Stimulated activated CD4-positive, alpha-beta T cell treated with anti-CD3 and anti-CD28 coated beads, Interleukin-4, amount 100 ng/mL, for 24 hours (primary cell): Measurements from ENCODE around the gene KCNIP4.
"Not testable (repeated sequence)": the region's sequence is repeated elsewhere in the genome, so short reads cannot be mapped to it uniquely, and the experiment has no call there.

Source experiments
- DNase-seq: peaks from one replicate; pipeline ENCODE4 v3.0.0-alpha.2; 2020

The KCNIP4 gene

DNA sequence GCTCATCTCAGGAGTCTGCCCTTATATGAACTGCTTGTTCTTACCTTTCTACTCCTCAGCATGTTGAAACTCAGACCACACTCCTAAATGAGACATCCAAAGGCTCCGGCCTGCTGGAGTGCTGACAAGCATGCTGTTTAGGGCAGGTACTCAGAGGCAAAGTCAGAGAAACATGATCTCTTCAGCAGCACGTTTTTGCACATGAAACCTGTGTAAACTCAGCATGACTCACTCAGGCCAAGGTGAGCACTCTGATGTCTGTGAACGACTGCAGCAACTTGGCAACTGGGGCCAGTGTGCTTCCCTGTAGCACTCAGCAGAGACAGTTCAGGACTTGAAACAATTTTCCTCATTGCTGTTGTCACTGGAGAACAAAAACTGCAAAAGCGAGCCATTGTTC lies 1138.8 kb downstream of the KCNIP4 start:
- no peak for DNase-seq

GRCh38 chr4:20805716-20806115 lies 1142.9 kb downstream of the KCNIP4 start:
- DNase-seq = no peak

- DNase-seq = no peak
Measured at GRCh38 chr4:20787940-20788665, 1160.5 kb downstream of the KCNIP4 start.

DNA sequence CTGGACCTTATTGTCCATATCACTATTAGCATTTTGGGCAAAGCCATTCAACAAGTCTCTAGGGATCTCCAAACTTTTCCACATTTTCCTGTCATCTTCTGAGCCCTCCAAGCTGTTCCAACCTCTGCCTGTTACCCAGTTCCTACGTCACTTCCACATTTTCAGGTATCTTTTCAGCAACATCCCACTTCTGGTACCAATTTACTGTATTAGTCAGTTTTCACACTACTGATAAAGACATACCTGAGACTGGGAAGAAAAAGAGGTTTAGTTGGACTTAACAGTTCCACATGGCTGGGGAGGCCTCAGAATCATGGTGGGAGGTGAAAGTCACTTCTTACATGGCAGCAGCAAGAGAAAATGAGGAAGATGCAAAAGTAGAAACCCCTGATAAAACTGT lies 1165.4 kb downstream of the KCNIP4 start:
- DNase-seq = not testable (repeated sequence)

DNA sequence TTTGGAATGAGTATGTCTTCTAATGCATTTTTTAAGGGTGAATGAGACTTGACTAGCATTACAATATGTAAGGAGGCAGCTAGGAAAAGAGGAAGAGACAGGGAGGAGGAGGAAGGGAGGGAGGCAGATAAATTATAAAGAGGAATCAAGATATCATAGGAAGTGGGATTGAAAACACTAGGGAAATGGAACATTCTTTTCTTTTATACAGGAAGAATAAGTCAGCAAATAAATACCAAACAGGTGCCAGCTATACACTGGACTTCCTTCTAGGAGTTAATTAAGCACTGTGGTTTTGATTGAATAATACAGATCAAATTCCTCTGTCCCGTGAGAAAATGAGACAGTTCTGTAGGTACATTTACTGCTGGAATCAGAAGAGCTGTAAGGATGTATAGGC lies 1169.7 kb downstream of the KCNIP4 start:
- no peak for DNase-seq

DNA sequence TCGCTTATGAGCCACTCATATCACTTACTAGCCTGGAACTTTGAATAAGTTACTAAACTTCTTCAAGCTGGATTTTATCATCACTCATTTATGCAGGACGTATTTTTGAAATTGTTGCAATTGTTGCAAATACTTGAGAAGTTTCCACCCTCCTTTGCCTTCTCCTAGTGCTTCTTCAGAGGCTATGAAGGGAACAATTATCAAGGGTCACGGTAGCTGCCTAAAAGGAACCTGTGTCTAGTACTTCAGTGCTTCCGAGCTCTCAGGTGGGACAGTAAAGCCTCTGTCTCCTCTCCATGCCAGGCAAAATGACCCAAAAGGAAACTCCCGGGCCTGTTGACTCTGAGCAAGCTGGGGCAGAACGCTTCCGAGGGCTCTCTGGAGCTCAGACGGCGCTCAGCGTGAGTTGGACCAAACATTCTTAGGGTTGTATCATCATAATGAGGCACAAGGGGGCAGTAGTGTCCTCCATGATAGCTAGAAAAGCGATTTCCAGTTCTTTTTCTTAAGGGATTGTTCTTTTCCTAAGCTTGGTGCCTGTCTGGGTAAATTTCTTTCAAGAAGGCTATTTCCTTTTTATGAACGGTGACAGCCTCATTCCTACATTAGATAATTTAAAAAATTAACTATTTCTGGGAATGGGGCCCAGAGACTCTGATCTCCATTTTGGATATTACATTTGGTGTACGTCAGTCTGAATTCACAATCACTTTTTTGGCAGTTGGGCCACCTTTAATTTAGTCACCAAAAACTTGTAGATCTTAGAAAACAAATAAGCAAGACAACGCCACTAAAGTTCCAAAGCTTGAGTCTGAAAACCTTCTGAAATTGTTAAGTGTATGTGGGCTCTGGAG lies 1175.2 kb downstream of the KCNIP4 start:
- DNase-seq = peak; percentile 26

DNA sequence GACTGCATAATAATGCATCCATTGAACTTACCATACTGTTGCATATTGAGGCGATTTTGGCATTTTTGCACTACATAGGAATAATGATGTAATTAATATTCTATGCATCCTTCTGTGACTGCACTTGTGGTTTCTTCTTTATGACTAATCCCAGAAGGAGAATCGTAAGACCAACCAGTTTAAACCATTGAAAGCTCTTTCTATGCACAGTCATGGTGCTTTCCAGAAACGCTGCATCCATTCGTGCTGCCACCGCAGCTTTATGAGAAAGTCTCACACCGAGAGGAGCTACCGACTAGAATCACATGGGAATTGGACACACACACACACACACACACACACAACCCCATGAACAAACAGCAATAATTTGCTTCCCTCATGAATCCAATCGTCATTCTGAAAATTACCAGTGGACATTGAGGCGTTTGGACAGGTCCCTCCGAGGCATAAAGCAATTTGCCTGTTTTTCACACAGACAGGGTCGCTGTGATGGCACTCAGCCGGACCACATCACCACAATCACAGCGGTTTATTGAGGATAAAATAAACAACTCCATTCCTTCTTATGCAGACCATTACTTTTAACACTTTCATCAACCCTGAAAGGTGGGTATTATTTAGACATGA lies 1184.1 kb downstream of the KCNIP4 start:
- DNase-seq = no peak

DNA sequence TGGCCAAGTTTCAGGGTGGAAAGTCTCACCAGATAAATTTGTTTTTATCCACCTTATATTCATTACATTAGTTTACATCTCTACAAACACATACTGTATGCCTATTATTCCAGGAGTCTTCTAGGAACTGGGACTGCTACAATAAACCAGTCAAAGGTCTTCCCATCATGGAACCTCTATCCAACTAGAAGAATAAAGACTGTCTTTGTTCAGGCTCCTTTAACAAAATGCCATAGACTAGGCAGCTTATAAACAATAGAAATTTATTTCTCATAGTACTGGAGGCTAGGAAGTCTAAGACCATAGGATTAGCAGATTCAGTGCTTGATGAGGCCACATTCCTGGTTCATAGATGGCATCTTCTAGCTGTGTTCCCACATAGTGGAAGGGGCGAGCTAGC lies 1186.7 kb downstream of the KCNIP4 start:
- no peak for DNase-seq

GRCh38 chr4:20761382-20761781 lies 1187.2 kb downstream of the KCNIP4 start:
- no peak for DNase-seq

DNA sequence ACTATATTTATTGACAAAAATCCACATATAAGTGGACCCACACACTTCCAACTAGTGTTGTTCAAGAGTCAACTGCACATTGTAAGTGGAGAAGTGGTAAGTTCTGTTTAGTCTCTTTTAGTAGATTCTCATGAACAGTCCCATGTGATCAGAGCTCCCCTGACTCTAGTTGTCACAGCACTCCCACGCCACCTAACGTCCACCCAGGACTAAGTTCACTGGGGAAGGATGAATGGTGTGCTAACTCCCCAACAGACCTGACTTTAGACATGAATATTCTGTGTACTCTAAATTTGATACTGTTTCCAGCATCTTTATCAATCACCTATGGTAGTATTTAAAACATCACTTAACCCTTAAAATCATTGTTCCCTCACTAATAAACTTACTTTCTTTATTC lies 1188.5 kb downstream of the KCNIP4 start:
- DNase-seq = no peak

GRCh38 chr4:20754036-20754435 lies 1194.5 kb downstream of the KCNIP4 start:
- DNase-seq = no peak

DNA sequence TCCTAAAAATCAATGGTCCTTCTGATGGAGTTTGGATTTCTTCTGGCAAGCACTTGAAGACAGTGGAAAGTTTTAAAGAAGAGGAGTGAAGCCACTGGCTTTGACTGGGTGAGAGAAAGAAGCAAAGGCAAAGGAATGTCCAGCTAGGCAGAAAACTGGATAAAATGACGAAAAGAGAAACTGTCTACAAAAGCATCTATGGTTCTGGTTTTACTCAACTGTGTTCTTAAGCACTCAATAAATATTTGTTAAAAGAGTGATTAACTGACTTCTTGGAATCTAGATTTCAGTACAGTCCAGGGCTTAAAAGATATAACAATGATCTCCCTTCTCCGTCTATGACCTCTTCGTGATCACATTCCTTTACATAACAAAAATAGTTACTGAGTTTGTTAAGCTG lies 1195.9 kb downstream of the KCNIP4 start:
- no peak for DNase-seq

GRCh38 chr4:20746000-20746399 lies 1202.6 kb downstream of the KCNIP4 start:
- not testable (repeated sequence) for DNase-seq

- DNase-seq = no peak
Measured at GRCh38 chr4:20735931-20736330, 1212.6 kb downstream of the KCNIP4 start.

DNA sequence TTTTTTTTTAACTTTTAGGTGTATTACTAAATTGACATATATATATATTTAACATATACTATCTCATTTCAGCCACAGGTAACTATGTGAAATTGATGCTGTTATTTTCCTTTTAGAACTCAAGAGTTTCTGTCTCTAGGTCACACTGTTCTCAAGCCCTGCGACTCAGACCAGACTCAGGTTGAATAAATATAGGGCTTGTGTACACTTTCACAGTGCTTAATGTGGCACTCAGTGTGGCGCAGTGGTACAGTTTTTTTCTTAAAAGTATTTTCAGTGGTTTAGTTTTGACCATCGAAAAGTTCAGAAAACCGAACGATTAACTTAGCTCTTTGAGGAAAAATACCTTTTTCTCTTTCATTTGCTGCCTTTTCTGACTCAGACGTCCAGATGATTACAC lies 1223.7 kb downstream of the KCNIP4 start:
- no peak for DNase-seq

- DNase-seq = no peak
Measured at GRCh38 chr4:20723463-20723862, 1225.1 kb downstream of the KCNIP4 start.

DNA sequence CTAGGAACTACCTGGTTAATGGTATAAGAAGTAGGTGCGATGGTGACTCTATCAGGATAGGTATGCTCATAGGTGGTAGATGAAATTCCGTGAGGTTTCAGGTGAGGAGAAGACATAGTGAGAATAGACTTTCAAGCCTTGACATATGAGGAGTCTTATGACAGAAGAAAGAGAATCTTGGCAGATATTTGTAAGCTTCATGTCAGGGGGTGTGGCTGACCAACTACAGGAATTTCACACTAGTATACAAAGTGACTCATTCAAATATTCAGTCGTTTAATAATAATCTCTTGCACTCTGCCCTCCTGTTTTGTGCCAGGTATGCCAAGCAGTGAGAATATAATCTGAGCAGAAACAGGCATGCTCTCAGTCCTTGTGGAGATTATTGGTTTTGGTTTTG lies 1225.6 kb downstream of the KCNIP4 start:
- DNase-seq = no peak

DNA sequence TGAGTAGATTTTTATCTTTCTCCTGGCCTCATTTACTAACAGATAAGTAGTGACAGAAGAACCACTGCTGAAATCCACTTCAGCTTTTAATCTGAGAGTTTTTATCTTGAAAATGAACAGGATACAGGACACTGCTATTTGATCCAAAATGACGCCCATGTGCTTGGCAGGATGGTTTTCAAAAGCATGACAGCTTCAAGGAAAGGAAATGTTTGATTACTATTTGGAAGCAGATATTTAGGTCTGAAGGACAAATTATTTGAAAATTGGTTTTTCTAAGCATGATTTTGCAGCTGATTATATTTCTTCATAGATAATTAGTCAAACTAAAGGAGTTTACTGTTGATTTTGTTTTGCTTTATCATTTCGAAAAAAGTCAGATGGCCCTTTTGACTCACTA lies 1237.2 kb downstream of the KCNIP4 start:
- DNase-seq = no peak

- DNase-seq = peak; percentile 93
Measured at GRCh38 chr4:20700007-20700761, 1248.4 kb downstream of the KCNIP4 start, which contains the start of gene PACRGL. PACRGL (plus strand) TSS chr4:20700458; CDS start chr4:20704482, 4,024 bp downstream.

DNA sequence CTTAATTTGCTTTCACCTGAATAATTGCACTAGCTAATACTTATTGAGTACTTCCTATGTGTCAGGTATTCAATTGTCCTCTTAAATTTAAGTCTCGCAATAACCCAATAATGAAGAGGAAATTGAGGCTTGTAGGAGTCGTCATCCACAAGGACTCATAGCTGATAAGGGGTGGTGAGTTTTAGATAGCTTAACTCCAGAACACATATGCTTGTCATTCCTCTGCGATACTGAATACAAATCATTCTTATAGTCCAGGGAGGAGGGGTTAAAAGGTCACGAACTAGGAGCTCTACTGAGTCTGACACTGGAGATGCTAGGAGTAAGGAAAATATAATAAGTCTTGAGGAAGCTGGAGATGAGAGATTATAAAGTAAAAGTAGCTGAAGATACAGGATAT lies 1249.8 kb downstream of the KCNIP4 start:
- no peak for DNase-seq

GRCh38 chr4:20698382-20698781 lies 1250.2 kb downstream of the KCNIP4 start:
- DNase-seq = no peak

GRCh38 chr4:20696815-20697214 lies 1251.8 kb downstream of the KCNIP4 start:
- no peak for DNase-seq

- DNase-seq = no peak
Measured at GRCh38 chr4:20687864-20688263, 1260.7 kb downstream of the KCNIP4 start.
